ENCODE measurements around the gene ADARB2.

DNA sequence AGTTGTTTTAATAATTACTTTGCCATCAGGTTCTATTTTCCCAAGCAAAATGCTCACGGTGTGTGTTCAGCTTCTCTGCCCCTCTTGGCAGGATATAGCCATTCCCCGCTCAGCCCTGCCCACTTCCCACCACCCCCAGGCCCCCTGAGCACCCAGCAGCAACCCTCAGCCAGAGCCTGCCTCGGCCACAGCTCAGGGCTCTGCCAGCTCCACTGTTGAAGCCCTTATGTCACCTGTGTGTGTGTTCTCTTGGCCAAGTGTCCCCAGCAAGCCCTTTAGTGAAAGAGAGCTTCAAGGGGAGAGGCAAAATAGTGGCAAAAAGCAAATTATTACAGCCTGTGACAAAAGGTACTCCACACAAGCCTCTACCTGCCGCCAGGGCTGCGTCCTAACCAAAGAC is 275.3 kb downstream of the ADARB2 start:
- TF ChIP-seq, protein P1, sequence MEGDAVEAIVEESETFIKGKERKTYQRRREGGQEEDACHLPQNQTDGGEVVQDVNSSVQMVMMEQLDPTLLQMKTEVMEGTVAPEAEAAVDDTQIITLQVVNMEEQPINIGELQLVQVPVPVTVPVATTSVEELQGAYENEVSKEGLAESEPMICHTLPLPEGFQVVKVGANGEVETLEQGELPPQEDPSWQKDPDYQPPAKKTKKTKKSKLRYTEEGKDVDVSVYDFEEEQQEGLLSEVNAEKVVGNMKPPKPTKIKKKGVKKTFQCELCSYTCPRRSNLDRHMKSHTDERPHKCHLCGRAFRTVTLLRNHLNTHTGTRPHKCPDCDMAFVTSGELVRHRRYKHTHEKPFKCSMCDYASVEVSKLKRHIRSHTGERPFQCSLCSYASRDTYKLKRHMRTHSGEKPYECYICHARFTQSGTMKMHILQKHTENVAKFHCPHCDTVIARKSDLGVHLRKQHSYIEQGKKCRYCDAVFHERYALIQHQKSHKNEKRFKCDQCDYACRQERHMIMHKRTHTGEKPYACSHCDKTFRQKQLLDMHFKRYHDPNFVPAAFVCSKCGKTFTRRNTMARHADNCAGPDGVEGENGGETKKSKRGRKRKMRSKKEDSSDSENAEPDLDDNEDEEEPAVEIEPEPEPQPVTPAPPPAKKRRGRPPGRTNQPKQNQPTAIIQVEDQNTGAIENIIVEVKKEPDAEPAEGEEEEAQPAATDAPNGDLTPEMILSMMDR (IDR thresholded peaks at IDR 0.05) = no peak
- TF ChIP-seq POLR2A (IDR thresholded peaks at IDR 0.05) = no peak
